Dermis blood vessel endothelial cell (primary cell): ENCODE measurements around the gene CLCN3. TPM values are rescaled to one million over a fixed set of nuclear protein-coding genes. Genes with fewer than 3 reads are reported as not detected.
"Not testable (repeated sequence)": the region's sequence is repeated elsewhere in the genome, so short reads cannot be mapped to it uniquely, and the experiment has no call there.

ENCODE experiments used
- DNase-seq: peaks from one replicate; pipeline ENCODE4 v3.0.0; 2010
- total RNA-seq: library from RNA; depleted of rRNA; stranded (reverse); fragments of >200 nt; gene quantifications from 2 replicates; pipeline ENCODE4 v1.2.3, GENCODE V29; 2014

CLCN3 gene
- total RNA-seq, 1 donor from 2014 or later, result 91.6 TPM

DNA sequence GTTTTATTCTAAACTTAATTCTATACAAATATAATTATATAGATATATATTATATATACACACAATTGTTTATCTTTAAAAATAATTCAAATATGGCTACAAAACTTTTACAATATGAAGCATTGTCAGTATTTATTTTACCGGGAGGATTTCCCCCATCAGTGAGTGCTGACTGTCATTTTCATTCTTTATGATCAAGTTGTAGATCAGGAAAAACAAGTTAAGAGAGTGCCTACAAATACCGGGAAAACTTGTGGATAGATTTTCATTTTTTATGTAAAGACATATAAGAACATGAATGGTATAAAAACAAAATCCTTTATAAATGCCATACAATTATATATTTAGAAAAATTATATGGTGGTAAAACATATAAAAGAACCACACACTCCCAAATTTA, 37.8 kb downstream of the CLCN3 start:
- DNase-seq, result no peak

DNA sequence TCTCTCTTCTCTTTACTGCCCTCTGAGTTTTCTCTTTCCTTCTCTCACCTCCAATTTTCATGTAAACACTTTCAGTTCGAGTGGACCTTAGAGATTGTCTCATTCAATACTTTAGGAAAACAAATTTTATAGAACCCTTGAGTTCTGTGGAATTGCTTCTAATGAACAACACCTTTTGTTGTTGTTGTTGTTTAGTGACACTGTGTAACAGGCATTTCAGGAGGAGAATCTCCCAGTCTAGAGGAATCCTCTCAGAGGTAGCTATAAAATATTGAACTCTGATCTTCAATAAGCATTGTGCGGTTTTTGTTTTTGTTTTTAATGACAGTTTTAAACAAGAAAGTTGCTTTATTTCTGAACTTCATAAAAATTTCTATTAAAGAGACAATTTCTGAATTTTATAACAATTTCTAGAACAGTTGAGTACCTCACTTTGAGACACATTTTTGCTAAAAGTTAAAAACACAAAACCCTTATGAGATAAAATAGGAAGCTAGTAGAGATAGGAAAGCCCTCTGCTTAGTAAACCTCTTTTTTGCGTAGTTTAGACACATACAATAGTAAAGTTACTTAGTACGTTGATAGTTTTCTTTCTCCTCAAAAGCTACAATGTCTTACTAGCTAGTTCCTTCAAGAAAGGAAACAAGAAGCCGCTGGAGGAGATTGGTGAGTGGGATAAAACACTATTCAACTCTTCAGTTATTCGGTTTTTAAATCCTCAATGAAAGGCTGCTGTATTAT, 38.8 kb downstream of the CLCN3 start:
- DNase-seq, result peak; percentile 4

GRCh38 chr4:169659716-169660670, 39.6 kb downstream of the CLCN3 start:
- DNase-seq, result peak; percentile 99

GRCh38 chr4:169660929-169661328, 40.6 kb downstream of the CLCN3 start:
- no peak for DNase-seq

DNA sequence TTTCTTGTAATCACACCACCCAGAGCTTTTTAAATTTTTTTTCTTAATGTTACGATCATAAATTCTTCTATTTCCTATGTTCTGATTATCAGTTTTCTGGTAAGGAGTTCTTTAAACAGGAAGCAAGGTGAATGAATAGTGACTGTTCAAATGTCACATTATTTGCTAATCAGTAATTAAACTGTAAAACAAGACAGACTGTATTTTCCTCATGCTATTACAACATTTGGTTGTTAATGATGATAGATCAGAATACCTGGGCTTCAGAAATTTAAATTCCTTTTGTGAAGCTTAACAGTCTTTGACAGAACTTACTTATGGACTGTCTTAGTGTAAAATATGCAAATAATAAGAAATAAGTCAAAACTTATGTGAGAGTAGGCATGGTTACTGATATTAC, 41.4 kb downstream of the CLCN3 start:
- no peak for DNase-seq

- peak; percentile 32 for DNase-seq
Measured at GRCh38 chr4:169662206-169662605, 41.8 kb downstream of the CLCN3 start.

DNA sequence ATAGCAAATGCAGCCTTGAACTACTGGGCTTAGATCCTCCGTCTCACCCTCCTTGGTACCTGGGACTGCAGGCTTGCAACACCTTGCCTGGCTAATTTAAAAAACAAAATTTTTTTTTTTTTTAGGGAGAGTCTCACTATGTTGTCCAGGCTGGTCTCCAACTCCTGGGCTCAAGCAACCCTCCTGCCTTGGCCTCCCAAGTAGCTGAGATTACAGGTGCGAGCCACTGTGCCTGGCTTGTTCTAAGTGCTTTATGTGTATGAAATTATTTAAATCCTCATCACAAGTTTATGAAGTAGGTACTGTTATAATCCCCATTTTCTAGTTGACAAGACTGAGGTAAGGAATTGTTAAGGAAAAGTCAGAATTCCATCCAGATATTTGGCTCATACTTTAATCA, 43.0 kb downstream of the CLCN3 start:
- DNase-seq, result no peak

DNA sequence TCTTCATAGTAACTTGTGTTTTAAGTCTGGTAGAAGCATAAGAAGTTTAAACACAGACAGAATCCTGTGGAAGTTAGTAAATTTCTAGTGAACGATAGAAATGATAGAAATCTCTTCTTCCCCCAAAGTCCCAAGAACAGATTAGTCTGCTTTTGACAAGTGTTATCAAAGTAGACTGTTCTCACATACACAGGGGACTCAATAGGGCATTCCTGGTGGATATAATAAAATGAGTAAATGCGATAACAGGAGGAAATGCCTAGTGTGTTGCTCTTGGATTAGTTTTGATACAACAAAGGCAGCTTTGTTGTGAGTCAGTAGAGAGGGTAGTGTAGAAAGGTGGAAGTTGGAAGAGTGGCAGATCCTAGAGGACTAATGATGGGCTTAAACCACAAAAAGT, 43.5 kb downstream of the CLCN3 start:
- DNase-seq, result peak; percentile 87

DNA sequence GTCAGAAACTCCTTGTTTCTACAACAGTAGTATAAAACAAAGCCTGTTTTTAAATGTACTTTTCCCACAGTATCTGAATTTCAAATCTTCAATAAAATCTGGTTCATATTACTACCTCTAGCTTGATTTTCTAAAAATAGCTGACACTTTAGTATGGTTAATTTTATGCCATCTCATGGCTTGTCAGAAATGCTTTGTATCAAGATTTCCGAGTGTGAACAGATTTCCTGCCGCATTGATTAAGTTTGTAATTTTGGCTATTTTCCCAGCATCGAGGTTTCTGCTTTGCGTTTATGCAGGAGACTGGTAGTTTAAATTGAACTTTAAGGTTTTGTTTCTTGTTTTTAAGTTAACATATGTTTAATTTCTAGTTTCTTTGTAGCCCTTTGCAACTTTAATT, 44.2 kb downstream of the CLCN3 start:
- peak; percentile 83 for DNase-seq

- DNase-seq, result peak; percentile 34
Measured at GRCh38 chr4:169665046-169665737, 44.8 kb downstream of the CLCN3 start.

DNA sequence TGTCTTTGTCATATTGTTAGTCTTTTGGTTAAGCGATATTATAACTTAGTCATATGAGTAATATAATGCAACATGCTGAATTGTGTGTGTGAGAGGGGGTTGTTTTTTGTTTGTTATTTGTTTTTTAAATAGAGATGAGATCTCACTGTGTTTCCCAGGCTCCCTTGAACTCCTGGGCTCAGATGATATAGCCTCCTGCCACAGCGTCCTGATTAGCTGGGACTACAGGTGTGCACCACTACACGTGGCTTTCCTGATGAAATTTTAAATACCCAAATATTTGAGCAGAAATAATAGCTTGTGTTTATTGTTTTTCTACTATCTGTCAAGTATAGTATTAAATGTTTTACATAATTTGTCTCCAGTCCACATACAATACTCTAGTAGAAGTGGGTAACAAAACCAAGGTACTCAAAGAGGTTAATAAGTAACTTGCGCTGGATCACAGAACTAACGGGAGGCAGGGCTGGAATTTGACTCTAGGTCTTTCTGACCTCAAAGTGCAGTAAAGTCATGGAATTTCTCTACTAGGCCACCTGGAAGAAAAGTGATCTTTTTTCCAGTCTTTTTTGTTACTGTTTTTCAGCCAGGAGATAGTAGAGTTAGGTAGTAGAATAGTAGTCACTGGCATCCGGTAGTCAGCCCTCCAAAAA, 47.8 kb downstream of the CLCN3 start:
- DNase-seq, result no peak

DNA sequence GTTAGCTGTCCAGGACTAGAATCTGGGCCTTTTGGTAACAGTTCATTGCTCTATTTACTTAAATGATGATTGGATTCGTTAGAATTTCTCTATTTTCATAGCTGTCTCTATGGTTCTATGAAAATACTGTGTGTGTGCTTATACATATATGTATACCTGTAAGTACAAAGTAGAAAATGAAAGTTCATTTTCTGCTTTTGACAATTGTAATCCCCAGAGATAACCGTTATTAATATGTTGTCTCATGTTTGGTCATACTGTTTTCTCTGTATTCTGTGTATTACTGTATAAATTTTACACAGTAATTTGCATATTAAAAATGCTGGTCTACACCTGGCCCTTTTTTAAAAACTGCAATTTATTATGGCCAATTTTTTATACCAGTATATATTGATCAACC, 55.4 kb downstream of the CLCN3 start:
- DNase-seq, result no peak

DNA sequence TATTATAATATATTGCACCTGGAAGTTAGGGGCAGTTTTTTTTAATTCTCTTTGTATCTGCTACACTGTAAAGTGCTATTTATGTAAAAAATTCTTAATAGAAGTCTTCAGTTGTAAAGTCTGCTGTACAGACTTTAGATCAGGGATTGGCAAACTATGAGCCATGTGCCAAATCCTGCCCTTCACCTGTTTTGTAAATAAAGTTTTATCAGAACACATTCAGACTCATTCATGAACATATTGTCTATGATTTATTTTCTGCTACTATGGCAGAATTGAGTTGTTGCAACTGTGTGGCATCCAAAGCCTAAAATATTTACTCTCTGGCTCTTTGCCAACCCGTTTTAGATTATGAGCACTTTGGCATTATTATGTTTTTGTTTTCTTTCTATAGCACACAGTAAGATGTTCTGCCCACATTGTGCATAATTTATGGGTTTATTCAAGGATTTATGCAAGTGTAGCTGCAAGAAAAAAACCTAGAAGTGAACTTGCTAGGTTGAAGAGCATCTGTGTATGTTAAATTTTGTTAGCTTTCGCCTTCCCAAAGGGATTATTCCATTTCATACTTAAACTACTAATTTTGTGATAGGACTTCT, 56.9 kb downstream of the CLCN3 start:
- no peak for DNase-seq

- DNase-seq, result not testable (repeated sequence)
Measured at GRCh38 chr4:169678486-169678885, 58.1 kb downstream of the CLCN3 start.

DNA sequence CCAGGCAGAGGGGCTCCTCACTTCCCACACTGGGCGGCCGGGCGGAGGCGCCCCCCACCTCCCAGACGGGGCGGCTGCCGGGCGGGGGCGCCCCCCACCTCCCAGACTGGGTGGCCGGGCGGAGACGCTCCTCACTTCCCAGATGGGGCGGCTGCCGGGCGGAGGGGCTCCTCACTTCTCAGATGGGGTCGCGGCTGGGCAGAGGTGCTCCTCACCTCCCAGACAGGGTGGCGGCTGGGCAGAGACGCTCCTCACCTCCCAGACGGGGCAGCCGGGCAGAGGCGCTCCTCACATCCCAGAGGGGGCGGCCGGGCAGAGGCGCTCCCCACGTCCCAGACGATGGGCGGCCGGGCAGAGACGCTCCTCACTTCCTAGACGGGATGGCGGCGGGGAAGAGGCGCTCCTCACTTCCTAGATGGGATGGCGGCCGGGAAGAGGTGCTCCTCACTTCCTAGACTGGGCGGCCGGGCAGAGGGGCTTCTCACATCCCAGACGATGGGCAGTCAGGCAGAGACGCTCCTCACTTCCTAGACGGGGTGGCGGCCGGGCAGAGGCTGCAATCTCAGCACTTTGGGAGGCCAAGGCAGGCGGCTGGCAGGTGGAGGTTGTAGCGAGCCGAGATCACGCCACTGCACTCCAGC, 58.7 kb downstream of the CLCN3 start:
- DNase-seq, result not testable (repeated sequence)

GRCh38 chr4:169682372-169683047, 62.1 kb downstream of the CLCN3 start:
- DNase-seq, result no peak

- no peak for DNase-seq
Measured at GRCh38 chr4:169689681-169690080, 69.3 kb downstream of the CLCN3 start.

- no peak for DNase-seq
Measured at GRCh38 chr4:169690787-169691186, 70.4 kb downstream of the CLCN3 start.

DNA sequence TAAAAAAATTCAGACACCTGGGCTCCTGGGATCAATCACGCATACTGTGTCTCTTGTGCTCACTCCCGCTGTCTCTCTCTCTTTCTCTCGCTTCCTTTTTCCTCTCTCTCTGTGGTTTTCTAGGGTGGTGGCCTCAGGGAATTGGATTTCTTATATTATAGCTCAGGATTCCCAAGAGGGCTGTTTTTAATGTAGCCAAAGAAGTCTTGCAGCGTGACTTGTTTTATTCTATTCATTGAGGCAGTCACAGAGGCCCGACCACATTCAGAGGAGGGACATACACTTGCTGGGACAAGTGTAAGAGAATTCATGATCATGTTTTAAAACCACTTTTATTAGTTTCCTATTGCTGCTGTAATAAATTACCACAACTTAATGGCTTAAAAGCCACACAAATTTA, 78.0 kb downstream of the CLCN3 start:
- no peak for DNase-seq

DNA sequence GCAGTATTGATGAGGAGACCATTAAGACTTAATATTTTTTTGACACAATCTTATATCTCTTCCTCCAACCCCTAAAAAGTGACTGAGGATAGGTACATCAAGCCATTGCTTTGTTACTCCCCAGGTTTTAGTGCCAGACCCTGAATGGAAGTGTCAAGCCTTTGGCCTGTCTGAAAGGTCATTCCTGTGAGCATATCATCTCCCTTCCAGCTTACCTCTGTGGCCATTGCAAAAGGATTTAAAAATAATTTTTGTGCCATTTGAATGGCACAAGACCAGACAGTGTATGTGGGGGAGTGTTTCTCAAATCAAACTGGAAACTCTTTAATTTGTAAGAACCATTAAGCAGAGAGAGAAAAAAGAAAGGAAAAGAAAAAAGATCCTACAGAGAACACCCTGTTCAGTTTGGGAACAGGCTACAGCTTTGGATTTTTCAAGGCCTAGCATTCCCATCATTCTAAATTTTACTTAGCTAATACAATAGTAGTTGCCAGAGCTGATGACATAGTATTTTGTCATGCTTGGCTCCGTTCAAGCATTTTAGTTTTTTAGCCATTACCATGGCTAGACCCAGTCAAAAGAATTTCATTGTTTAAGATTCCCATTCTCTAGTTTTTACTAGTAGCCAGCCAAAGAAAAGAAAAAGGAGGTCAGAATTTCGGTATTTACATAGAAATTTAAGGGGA, 87.7 kb downstream of the CLCN3 start:
- DNase-seq, result no peak
